Stimulated activated CD4-positive, alpha-beta T cell treated with anti-CD3 and anti-CD28 coated beads, Interleukin-4, amount 100 ng/mL, for 4 hours (primary cell): ENCODE measurements around the gene MCAT.
A peak's percentile ranks its signal among the peaks of the same experiment; 100 is the strongest.

ENCODE experiments used
- DNase-seq, 2 experiments: peaks; one replicate each; pipeline ENCODE4 v3.0.0-alpha.2; 2020

The MCAT gene

GRCh38 chr22:43142880-43143562 is at the start of gene MCAT:
Gene MCAT (minus strand): TSS chr22:43143398. CDS start chr22:43143348, 50 bp downstream.
- DNase-seq, result peak; percentile 72 to 80

- DNase-seq, result no peak
Measured at GRCh38 chr22:43191831-43192230, 48.6 kb upstream of the MCAT start.

GRCh38 chr22:43188829-43189545 is 45.8 kb upstream of the MCAT start:
- no peak for DNase-seq

- DNase-seq, result peak; percentile 94 to 96
Measured at GRCh38 chr22:43187171-43188099, 44.2 kb upstream of the MCAT start.

- peak; percentile 42 to 67 for DNase-seq
Measured at GRCh38 chr22:43186272-43187170, 43.3 kb upstream of the MCAT start, which contains the start of gene TTLL12. Gene TTLL12 (minus strand): TSS chr22:43187134. CDS start chr22:43187069, 65 bp downstream.

- no peak for DNase-seq
Measured at GRCh38 chr22:43185860-43186261, 42.7 kb upstream of the MCAT start.

- no peak for DNase-seq
Measured at GRCh38 chr22:43183496-43184277, 40.5 kb upstream of the MCAT start.

- no peak for DNase-seq
Measured at GRCh38 chr22:43182726-43183125, 39.5 kb upstream of the MCAT start.

GRCh38 chr22:43182118-43182517 is 38.9 kb upstream of the MCAT start:
- DNase-seq, result no peak

- DNase-seq, result no peak
Measured at GRCh38 chr22:43181321-43182076, 38.3 kb upstream of the MCAT start.

GRCh38 chr22:43180670-43181069 is 37.5 kb upstream of the MCAT start:
- no peak for DNase-seq

- no peak for DNase-seq
Measured at GRCh38 chr22:43179911-43180195, 36.7 kb upstream of the MCAT start.

- DNase-seq, result no peak
Measured at GRCh38 chr22:43179146-43179910, 36.1 kb upstream of the MCAT start.

- DNase-seq, result no peak
Measured at GRCh38 chr22:43177479-43177878, 34.3 kb upstream of the MCAT start.

GRCh38 chr22:43176090-43176489 is 32.9 kb upstream of the MCAT start:
- DNase-seq, result no peak

GRCh38 chr22:43174941-43175531 is 31.8 kb upstream of the MCAT start:
- DNase-seq, result no peak

GRCh38 chr22:43173976-43174720 is 30.9 kb upstream of the MCAT start:
- no peak for DNase-seq

- no peak for DNase-seq
Measured at GRCh38 chr22:43173566-43173965, 30.4 kb upstream of the MCAT start.

GRCh38 chr22:43172191-43172590 is 29.0 kb upstream of the MCAT start:
- no peak for DNase-seq
